GM20431 (cell line): ENCODE data around the gene SMAD2.

Experiments
- in situ Hi-C: fragments of 300-500 bp; cut with MseI, MboI; formaldehyde crosslinking; loops from one replicate; pipeline ENCODE4 v1.15.0; 2020; ENCODE audit warnings: low sequenced_read_pairs; ENCODE audit not compliant: unreplicated experiment

SMAD2 gene

DNA sequence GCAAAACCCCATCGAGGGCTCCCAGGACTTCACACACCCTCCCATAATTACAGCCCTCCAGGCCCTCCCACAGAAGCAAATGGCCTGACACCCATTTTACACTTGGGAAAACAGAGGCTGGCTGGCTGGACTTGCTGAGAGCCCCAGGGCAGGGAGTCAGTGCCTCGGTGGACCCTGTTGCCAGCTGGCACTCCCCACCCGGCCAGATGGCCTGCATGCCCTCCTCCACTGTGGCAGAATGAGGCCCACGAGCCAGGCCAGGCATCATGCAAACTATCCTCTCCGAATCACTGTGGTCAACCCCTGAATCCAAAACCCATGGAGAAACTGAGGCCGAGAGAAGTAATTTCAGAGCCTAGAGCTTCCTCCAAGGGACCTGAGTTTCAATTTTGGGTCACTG, 129.7 kb downstream of the SMAD2 start:
- in situ Hi-C loops = no loop called here

DNA sequence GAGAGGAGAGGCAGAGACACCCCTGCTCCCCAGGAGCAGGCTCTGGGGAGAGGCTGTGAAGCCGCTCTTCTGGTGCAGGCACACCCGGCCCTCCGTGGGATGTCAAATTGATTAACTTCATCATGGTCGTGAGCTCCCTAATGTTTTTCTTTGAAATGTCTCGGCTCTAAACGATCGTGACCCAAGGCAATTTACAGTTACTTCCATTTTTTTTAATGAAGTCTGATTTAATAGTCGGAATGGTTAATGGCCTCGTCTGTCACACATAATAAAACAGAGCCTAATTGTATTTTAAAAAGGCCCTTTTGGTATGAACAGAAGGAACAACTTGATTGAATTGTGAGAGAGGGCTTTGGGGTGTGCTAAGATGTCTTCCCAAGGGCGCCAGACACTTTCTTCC, 130.2 kb downstream of the SMAD2 start:
- in situ Hi-C loops = no loop called here

DNA sequence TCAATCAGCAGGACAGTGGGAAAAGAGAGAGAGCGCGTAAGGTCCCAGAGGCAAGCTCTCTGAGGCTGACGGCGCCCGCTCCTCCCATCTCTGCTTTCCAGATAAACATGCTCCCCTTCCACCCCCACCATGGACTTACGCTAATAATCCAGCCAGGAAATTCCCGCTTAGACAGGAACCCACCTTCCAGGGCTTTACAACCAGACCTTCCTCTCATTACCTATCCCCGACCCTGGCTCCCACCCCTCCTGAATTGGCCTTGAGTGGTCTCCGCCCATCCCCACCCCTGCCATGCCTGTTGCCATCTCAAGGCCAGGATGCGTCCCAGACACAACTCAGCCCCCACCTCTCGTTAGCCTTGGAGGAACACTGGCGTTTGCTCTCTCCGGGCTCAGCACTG, 131.1 kb downstream of the SMAD2 start:
- in situ Hi-C loops = no loop called here

DNA sequence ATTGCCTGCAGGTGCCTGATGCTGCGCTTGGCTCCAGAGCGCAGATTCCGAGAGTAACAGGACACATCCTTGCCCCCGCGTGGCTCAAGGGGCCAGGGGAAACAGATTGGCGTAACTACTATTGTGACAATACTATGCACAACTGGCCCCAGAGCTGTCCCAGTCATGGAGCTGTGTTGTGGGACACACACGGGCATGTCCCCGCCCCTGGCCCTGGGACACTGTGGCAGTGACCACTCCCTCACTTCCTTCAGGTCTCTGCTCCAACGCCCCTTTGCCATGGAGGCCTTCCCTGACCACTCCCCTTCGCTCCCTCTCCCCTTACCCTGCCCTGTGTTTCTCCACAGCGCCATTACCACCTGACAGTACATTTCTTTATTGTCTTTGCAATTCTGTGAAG, 132.1 kb downstream of the SMAD2 start:
- in situ Hi-C loops = no loop called here

DNA sequence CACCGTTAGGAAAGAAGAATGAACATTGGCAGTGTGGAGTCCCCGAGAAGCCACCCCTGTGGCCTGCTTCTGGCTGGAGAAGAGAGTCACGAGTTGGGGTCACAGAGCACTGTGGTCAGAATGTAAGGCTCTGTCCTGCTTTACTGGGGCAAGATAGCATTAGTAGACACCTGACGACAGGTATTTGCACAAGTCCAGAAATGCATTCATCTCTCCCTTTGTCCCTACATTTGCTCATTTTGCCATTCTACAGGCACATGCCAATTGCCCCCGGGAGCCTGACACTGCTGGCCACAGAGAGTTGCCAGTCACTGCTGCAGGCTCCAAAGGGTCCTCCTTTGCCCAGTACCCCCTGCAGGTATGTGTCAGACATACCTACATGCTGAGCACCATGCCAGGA, 133.3 kb downstream of the SMAD2 start:
- in situ Hi-C loops = no loop called here

DNA sequence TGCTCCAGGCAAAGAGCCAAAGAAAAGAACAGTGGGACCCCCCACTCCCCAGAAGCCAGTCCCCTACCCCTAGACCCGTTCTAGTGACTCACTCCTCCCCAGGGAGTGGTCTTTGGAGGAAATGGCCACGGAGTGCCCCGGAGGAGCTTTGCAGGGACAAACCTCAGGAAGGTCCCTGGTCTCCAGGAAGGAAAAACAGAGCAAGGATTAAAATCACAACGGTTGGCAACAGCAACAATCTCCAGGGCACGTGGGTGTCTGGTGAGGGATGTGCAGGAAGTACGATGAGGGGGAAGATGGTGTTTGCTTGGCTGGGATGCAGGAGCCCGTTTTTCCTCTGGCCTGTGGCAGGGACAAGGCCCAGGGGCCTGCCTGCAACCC, 135.0 kb downstream of the SMAD2 start:
- in situ Hi-C loops = no loop called here

DNA sequence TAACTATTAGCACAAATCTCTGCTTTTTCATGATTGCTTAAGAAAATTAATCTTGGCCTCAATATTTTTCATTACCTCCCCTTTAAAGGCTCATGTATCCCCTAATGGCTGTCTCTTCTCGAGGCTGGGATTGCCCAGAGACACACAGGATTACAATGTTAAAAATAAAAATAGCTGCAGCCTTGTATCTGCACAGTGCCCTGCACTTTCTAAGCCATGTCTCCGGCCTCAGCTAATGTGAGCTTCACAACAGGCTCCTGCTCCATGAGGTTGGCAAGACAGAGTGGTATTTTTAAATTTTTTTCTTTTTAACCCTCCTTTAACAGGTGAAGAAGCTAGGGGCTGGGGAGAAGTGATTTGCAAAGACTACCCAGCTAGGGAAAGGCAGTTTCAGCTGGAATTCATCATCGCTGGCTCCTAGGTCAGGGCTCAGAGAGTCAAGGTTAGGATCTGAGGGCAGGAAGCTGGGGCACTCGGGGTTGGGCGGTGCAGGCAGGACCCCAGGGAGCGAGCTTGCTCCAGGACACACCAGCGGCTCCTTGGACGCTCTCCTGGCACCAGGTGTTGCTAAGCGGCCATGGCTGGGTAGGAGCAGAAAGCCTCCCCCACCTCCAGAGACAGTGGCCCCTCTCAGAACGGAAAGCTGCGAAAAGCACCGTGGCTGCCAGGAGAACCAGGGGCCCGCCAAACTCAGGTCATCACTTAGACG, 135.6 kb downstream of the SMAD2 start:
- in situ Hi-C loops = no loop called here

DNA sequence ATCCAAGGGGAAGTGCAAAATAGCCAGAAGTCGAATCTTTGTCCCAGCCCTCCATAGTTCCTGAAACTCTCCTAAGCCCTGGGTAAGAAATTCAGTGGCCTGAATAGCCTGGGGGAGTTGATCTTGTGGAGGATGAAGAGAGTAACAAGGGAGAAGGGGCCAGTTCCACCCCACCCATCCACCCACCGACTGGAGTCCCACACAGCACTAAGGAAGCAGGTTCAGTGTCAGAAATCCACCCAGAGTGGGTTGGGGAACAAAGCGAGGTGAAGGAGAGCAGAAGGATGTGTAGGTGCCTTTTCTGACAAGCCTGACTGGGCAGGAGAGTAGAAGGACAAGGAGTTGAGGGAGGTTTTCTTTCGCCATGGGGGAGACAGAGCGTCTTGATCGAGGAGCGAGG, 136.8 kb downstream of the SMAD2 start:
- in situ Hi-C loops = no loop called here

DNA sequence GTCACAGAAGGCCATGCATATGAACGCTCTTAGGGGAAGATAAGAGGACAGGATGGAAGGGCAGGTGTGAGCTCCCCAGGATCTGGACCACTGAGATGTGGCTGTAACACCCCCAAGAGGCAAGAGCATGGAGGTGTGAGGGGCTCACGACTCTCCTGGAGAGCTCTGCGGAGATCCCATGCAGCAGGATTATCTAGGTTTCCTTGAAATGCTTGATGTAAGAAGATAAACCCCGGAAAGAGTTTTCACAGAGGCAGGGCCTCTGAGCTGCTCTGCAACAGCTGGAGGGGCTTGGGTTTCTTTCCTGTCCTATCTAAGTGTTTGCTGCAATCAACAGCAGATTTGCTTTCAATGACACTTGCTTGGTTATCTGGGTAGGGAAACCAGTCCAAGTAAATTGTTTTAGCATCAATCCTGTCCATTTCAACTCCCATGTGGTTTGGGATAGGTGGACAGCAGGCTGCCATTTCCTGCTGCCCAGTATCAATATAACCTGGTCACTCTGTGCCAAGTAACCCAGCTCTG, 138.9 kb downstream of the SMAD2 start:
- in situ Hi-C loops = no loop called here

DNA sequence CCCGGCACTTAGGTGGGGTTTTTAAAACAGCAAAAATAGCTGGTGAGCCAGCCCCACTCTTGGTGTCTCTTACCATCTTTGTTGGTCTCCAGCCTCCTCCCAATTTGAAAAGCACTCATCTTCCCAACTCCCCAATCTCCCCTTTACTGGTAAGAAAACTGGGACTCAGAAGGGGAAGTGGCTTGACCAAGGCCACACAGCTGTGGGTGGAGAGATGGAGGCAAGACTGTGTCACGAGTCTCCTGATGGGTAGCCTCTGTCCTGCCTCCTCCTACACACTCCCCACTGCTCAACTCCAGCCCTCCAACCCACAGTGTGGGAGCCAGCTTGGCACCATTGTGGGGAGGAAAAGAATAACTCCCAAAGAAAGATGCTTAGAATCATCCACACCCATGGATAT, 140.4 kb downstream of the SMAD2 start:
- in situ Hi-C loops = no loop called here

DNA sequence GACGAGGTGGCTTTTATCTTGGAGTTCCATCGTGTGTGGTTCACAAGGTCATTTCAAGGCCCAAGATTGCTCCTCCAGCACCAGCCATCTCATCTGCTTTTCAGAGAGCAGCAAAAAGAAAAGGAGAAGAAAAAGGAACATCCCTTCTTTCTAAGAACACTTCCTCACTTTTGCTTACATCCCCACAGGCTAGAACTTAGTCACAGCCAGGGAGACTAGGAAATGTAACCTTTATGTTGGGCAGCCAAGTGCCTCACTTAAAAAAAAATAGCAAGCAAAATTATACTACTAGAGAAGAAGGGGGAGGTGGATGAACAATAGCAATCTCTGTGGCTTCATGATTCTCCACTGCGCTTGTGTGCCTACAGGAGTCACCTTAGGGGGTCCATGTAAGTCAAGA, 141.8 kb downstream of the SMAD2 start:
- in situ Hi-C loops = no loop called here

DNA sequence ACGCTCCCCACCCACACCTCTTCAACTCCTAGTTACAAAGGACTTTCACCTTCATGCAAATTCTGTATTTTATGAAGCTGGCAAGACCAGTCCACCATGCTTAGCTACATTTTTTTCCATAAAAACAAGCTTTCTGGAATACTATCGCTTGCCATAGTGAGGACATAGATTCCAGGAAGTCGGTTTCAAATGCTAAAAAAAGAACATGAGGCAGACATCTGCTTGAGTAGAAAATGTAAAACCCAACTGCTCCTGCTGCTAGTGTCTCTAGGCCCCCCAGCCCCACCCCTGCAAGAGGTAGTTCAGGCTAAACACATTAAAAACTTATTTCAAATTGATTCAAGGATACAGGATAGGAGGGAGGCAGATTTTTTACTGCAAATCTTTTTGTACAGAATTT, 148.9 kb downstream of the SMAD2 start:
- in situ Hi-C loops = no loop called here

DNA sequence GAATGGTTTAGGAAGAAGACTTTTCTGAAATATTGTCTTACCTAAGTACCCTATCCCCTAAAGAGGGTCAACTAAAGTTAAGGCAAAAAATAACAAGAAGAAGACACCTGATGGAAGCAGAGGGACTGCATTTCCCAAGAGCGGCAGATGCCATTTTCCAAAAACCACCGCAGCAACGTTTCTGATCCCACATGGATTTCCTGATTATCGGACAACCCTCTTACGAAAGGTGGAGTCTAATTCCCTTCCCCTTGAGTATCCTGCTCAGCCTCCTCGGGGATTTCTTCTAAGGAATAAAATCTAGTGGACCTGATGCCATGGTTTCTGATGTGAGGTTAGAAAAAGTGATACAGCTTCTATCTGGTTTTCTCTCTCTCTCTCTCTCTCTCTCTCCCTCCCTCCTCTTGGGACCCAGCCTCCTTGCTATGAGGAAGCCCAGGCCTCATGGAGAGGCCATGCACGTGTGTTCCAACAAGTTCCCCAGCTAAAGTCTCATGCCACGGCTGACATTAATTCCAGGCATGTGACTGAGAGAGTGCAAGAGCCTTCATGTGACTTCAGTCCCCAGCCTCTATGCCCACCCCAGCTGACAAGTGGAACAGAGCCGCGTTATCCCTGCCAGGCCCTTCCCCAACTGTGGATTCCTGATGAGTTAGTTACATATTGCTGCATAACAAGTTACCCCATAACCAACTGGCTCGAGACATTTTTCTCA, 150.3 kb downstream of the SMAD2 start:
- in situ Hi-C loops = no loop called here

DNA sequence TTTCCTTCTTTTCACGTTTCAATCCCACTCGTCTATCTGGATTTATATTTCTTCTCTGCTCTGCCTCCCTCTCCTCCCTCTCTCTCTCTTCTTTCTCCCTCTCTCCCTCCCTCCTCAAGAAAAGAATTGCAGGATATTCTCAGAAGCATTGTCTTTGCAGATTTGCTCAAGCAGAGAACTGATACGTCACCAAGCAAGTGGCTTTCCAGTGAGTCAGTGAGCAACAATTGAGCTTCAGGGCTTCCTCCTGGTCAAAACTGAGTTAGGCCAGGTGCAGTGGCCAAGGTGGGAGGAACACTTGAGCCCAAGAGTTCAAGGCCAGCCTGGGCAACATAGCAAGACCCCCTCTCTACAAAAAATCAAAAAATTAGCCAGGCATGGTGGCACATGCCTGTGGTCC, 151.1 kb downstream of the SMAD2 start:
- in situ Hi-C loops = loop anchor here (10.0 kb wide), 1 partner anchor 245 kb away; no protein-coding TSS in a partner anchor

DNA sequence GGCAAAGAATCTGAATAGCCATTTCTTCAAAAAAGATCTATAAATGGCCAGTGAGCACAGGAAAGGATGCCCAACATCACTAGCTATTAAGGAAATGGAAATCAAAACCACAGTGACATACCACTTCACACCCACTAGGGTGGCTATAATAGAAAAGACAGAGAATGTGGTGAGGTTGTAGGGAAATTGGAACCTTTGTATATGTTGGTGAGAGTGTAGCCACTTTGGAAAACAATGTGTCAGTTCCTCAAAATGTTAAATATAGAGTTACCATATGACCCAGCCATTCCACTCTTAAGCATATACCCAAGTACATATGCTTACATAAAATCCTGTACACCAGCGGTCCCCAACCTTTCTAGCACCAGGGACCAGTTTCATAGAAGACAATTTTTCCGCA, 152.8 kb downstream of the SMAD2 start:
- in situ Hi-C loops = loop anchor here (10.0 kb wide), 1 partner anchor 247 kb away; no protein-coding TSS in a partner anchor

DNA sequence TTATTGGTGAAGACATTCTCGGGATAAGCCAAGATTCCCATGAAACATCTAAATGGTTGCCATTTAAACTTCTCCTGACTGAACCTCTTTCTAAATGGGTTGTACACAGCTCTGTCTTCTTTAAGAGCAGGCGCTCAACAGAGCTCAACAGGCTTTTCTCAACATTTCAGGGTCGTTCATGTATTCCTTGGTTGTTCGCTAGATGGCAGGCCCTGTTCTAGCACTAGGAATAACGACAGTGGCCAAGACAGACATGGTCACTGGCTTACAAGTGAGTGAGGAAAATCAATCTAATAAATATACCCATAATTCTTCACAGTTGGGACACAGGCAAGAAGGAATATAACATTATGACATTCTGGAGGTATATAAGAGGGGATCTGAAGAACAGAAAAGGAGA, 154.5 kb downstream of the SMAD2 start:
- in situ Hi-C loops = loop anchor here (10.0 kb wide), 1 partner anchor 249 kb away; no protein-coding TSS in a partner anchor

DNA sequence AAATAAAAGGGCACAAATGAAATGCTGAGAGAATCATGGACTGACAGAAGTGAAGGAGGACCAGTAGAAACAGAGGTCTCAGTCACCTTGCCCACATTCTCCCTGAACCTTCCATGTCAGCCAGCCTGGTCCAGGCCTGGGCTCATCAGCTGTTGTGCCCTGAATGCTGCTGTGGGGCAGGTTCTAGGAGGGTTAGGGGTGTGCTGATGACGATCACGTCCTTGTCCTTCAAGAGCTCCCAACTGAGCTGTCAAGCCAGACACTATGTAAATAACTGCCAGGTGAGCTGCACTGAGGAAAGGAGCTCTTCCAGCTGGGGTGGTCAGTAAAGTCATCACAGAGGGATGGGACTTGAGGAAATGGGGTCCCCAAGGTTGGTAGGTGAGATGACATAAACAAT, 156.5 kb downstream of the SMAD2 start:
- in situ Hi-C loops = loop anchor here (10.0 to 25.0 kb wide), 2 partner anchors 251 to 562 kb away; no protein-coding TSS in a partner anchor

DNA sequence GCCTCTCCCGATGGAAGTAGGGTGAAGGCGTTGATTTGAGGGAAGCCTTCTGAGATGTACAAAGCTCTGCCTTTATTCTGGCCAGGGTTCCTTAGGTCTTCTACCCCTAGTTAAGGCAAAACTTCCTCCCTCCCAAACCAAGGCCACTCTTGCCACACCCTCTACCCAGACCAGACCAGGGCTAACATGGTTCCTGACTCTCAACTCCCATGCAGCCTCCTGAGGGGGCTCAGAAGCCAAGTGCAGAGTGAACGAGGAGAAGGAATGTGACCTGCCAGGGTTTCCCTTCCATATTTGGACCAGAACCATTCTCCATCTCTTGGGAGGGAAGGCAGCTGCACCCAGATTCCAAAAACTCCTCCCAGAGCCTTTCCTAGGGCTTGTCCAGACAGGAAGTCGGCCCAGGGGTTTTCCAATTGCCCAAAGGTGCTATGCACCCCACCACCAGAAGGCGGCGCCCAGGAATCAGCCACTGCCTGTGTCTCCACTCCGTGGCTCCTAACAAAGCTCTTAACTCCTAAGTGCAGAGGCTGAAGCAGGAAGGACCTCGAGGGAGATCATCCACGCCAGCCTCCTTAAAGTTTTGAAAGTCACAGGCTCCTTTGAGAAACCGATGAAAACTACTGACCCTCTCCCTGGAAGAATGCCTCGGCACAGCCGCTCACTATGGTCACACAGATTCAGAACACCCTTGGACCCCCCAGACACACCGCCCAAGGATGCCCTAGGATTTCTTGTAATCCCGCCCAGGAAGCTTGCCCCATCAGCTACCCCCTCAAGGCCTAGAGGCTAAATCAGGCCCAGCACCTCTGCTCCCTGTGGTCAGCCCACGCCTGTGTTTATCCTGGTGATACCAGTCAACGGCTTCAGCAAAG, 157.8 kb downstream of the SMAD2 start:
- in situ Hi-C loops = loop anchor here (10.0 to 25.0 kb wide), 2 partner anchors 252 to 560 kb away; no protein-coding TSS in a partner anchor

DNA sequence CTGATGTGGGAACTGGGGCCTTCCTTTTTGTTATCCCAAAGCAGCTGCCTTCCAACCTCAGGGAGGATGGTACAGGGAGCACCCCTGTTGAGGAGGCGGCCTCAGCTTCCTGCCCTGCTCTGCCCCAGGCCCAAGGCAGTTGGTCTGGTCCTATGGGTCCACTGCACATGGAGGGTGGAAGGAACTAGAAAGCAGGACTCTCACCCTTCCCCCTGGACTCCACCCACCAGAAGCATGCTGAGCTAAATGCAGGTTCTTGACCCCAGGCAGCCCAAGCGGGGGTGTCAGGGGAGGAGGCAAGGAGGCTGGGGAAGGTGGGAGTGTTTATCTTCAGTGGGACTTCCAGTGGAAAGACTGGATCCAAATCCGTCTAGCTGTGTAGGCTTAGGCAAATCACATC, 158.5 kb downstream of the SMAD2 start:
- in situ Hi-C loops = loop anchor here (10.0 to 25.0 kb wide), 2 partner anchors 253 to 560 kb away; no protein-coding TSS in a partner anchor

DNA sequence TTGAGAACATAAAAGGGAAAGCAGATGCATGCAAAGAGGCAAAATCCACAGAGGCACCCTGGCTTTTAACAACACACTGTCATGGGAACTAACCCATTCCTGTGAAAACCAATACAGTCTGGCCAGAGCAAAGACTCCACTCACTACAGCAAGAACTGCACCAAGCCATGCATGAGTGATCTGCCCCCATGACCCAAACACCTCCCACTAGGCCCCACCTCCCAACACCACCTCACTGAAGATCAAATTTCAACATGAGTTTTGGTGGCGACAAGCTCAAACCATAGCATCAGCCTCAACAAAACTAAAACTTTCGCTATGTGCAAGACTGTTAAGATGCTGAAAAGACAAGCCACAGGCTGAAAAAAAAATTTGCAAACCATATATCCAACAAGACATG, 162.8 kb downstream of the SMAD2 start:
- in situ Hi-C loops = loop anchor here (25.0 kb wide), 1 partner anchor 555 kb away; no protein-coding TSS in a partner anchor
